Stimulated activated naive B cell treated with anti-CD40 and anti-IgM and Interleukin-4, amounts not matched to agents 10 μg/mL and 1 μg/mL and 100 μg/mL, for 72 hours (primary cell): ENCODE measurements around the gene MMD.
A peak's percentile ranks its signal among the peaks of the same experiment; 100 is the strongest.

Experiments
- ATAC-seq, 2 donors: fragments of 150-1000 bp; cut with Tn5 transposase; replicated peaks; 2 replicates each; pipeline ENCODE4 v1.10.0; 2021; ENCODE audit warnings: moderate library complexity in 1 of 2
- DNase-seq: peaks from one replicate; pipeline ENCODE4 v3.0.0; 2021
- H3K27ac Mint-ChIP-seq: one replicate; pipeline ENCODE4 v1.8.0; 2022; ENCODE audit warnings: mild to moderate bottlenecking, mixed read lengths
- H3K27me3 Mint-ChIP-seq, 2 donors: one replicate each; pipeline ENCODE4 v1.8.0; 2022; ENCODE audit warnings: mixed read lengths in 2 of 2
- H3K36me3 Mint-ChIP-seq, 2 donors: one replicate each; pipeline ENCODE4 v1.8.0; 2022; ENCODE audit warnings: mixed read lengths in 2 of 2, mild to moderate bottlenecking in 1 of 2
- H3K4me1 Mint-ChIP-seq, 2 donors: one replicate each; pipeline ENCODE4 v1.8.0; 2022; ENCODE audit warnings: mixed read lengths in 2 of 2, mild to moderate bottlenecking in 1 of 2
- H3K4me3 Mint-ChIP-seq, 2 donors: one replicate each; pipeline ENCODE4 v1.8.0; 2022; ENCODE audit warnings: mild to moderate bottlenecking in 2 of 2, mixed read lengths in 2 of 2, moderate library complexity in 1 of 2
- H3K9me3 Mint-ChIP-seq, 2 donors: one replicate each; pipeline ENCODE4 v1.8.0; 2022; ENCODE audit warnings: mixed read lengths in 2 of 2, mild to moderate bottlenecking in 1 of 2

Gene MMD

DNA sequence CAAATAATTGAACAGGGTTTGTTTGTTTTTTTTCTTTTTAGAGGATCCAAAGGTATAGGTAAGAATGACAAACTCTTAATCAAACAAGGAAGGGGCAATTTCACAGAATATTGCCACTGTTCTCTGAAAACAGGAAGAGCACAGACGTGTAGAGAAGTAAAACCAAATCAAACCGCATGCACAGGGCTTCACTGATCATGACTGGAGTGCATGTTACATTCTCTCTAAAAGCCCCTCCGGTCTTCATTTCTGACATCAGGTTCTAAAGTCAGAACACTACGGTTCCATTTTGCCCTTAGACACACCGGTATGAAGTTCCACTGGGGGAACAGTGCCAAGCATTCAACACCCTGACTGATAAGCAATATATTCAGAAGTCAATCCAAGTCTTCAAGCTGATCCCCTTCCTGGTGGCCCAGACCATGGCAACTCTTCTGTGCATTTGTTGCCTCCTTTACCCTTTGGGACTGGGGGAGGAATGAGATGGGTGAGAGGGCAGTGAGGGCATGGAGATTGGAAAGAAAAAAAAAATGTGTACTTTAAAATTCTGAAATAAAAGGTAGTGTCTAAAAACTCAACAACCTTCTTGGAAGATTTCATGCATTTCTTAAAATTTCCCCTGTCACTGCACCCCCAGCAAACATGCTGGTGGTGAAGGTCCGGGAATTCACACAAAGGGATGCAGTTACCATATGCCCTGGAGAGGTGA lies 1.4 kb downstream of the MMD start:
- ATAC-seq (peak; percentile 79 to 80), DNase-seq (peak; percentile 64)
- Mint-ChIP-seq H3K9me3 (no peaks in the 10 kb centered on the region), H3K4me3 (peak overlapping the region; percentile 95), H3K36me3 (peaks cover 24 to 33% of the 10 kb centered on the region in 2 donors), H3K27ac (peak overlapping the region; percentile 99), H3K4me1 (peaks cover 54 to 70% of the 10 kb centered on the region in 2 donors), H3K27me3 (no peaks in the 10 kb centered on the region)

DNA sequence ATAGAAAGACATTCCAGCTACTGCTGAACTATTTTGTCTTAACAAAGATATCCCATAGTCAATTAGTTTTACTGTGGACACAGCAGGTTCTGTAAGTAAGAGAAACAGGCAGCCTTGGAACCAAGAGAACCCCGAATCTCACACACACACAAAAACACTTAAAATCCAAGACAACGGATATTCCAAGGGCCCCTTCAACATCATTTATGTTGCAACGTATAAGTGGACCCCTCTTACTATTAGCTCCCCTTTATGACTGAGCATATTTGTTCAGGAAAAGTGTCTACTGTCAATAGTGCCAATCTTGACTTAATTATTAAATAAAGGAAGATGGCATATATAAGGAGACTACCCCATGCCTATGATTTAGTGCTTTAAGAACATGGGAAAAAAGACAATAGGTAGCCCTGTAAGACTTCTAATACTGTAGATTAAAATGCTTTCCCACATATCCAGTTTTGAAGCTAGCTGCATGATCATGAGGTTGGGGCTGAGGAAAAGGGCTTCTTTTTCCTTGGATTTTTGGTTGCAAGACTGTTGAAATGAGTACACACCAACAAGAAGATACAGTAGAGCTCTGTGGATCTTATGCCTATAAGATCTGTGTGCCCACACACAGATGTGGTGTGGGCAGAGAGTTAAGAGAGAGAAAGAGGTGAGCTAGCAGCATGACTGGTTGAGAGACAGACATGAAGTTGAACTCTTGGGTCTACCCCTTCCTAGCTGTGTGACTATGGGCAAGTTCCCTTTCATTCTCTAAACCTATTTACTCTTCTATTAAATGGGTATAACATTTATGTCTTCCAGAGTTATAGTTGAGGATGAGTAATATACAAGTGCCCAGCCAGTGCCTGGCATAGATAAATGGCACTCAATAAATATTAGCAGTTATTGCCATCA lies 3.0 kb downstream of the MMD start:
- no peak for DNase-seq
- Mint-ChIP-seq H3K27ac (peak overlapping the region; percentile 99), H3K4me1 (peaks cover 49 to 61% of the 10 kb centered on the region in 2 donors), H3K36me3 (peaks cover 28 to 38% of the 10 kb centered on the region in 2 donors), H3K4me3 (peak overlapping the region; percentile 7 to 95), H3K27me3 (no peaks in the 10 kb centered on the region), H3K9me3 (no peaks in the 10 kb centered on the region)
- ATAC-seq = no peak

DNA sequence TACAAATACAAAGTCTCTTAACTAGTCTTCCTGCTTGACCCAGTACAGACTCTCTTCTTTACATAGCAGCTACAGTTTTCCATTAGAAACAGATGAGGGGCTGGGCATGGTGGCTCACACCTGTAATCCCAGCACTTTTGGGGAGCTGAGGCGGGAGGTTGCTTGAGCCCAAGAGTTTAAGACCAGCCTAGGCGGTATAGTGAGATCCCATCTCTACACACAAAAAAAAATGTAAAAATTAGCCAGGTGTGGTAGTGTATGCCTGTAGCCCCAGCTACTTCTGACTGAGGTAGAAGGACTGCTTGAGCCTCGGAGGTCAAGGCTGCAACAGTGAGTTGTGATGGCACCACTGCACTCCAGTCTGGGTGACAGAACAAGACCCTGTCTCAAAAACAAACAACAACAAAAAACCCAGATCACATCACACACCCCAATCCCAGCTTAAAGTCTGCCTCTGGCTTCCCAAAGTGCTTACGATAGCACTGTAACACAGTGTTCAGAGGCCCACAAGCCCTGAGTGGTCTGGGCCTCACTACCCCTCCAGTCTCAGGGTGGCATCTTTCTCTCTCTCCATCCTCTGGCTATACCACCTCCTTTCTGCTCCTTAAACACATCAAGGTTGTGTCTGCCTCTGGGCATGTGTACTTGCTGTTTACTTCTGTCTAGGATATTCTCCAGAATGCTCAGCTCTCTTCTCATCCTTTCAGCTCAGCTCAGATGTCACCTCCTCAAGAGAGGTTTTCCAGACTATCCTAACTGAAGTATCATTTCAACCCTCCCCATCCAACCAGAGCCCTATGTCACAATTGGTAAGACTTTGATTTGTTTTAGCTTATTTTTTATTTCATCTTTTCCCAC lies 4.0 kb downstream of the MMD start:
- H3K9me3 Mint-ChIP-seq = no peaks in the 10 kb centered on the region
- H3K27ac Mint-ChIP-seq = peak overlapping the region; percentile 20
- peaks cover 41 to 52% of the 10 kb centered on the region in 2 donors for H3K4me1 Mint-ChIP-seq
- no peaks in the 10 kb centered on the region for H3K27me3 Mint-ChIP-seq
- peak overlapping the region in 1 of 2 donors; percentile 3 for H3K4me3 Mint-ChIP-seq
- ATAC-seq (no peak), DNase-seq (no peak)
- peaks cover 31 to 43% of the 10 kb centered on the region in 2 donors for H3K36me3 Mint-ChIP-seq

DNA sequence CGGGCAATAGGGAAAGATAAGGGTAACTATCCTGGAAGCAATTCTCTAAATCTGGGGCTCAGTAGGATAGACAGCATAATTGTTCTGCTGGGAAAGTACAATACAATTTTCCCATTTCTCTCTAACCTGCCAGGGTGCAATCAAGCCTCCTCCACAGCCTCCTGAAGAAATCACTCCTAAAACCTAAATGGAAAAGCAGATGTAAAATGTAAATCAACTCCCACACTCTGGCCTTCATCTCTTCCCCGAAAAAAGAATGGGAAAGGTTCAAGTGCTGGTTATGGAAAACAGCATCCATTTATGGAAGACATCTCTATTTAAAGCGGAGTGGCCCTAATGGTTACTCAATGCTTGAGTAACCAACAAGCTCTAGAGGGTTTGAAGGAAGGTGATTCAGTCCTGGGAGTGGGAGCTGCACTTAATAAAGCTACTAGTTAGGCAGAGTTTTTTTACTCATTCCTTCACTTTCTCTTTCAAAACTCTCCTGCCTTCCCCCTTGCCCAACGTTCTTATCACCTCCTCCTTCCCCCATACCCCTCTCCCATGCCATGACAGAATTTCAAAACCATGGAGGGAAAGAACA lies 5.1 kb downstream of the MMD start:
- peak overlapping the region; percentile 80 for H3K27ac Mint-ChIP-seq
- peak overlapping the region; percentile 14 to 66 for H3K4me3 Mint-ChIP-seq
- ATAC-seq (no peak), DNase-seq (no peak)
- H3K36me3 Mint-ChIP-seq = peaks cover 31 to 43% of the 10 kb centered on the region in 2 donors
- H3K4me1 Mint-ChIP-seq = peaks cover 37 to 46% of the 10 kb centered on the region in 2 donors
- H3K9me3 Mint-ChIP-seq = no peaks in the 10 kb centered on the region
- H3K27me3 Mint-ChIP-seq = no peaks in the 10 kb centered on the region

DNA sequence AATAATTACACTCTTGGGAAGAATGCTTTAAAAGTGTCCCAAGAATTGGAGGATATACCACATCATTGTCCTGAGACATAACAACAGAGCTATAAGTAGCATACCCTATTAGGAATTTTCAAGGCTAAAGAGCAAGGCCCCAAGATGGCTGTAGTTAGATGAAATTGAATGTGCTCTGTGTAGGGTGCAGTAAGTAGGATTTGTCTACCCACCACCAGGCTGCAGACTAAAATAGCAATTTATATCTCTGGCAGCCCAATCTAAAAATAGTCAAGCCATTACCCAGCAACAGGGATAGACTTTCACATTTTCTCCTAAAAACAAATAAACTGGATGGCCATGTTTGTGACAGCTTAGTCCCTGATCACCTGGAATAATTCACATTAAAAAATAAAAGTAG lies 5.6 kb downstream of the MMD start:
- H3K36me3 Mint-ChIP-seq = peaks cover 34 to 46% of the 10 kb centered on the region in 2 donors
- H3K9me3 Mint-ChIP-seq = no peaks in the 10 kb centered on the region
- ATAC-seq = no peak
- H3K4me1 Mint-ChIP-seq = peaks cover 37 to 46% of the 10 kb centered on the region in 2 donors
- DNase-seq = no peak
- no peak overlapping the region for H3K27ac Mint-ChIP-seq
- H3K4me3 Mint-ChIP-seq = no peak overlapping the region
- no peaks in the 10 kb centered on the region for H3K27me3 Mint-ChIP-seq

DNA sequence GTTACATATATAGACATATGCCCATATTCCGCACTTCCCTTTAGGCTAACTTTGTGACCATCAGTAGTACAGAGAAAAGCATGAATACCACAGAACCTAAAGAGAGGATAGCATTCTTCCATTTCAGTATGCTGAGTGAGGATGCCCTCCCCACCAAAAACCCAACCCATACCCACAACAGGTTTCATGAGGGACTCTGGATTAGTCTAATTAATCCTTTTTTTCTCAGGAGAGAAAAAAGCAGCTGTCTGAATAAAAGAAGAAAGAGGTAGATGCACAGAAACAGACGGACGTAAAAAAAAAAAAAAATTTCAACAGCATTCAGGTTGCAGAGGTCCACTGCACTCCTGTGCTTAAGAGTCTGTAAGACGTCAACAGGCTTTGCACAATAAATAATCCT lies 6.7 kb downstream of the MMD start:
- Mint-ChIP-seq H3K9me3 (no peaks in the 10 kb centered on the region), H3K27me3 (no peaks in the 10 kb centered on the region), H3K4me1 (peaks cover 35 to 40% of the 10 kb centered on the region in 2 donors), H3K4me3 (no peak overlapping the region), H3K27ac (no peak overlapping the region), H3K36me3 (peaks cover 38 to 51% of the 10 kb centered on the region in 2 donors)
- no peak for DNase-seq
- ATAC-seq = no peak

DNA sequence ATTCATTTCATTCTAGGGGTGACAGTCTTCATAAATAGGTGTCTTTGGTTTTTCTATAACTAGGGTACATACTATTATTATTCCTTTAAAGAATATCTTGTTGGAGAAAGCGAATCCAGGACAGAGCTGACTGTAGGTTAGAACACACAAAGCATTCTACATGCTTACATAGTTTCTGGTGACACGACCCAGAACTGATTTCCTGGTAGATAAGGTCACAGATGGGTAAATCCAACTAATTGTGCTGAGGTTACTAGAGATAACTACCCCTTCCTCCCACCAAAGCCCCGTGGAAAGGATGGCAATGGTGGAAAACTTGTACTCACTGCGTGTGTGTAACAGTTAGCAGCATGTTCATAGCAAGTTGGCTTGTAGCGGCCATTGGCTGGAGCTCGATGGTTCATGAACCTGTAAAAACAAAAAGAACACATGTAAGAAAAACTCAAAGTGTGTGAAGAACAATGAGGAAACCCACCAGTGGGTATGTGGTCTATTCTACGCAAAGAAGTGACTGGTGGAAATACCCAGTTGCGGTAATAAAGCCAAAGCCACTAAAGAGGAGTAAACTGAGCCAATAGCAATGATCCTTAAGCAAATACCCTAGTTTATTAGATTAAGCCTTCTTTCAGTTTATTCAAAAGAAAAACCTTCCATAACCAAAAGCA lies 7.7 kb downstream of the MMD start:
- H3K9me3 Mint-ChIP-seq = no peaks in the 10 kb centered on the region
- H3K4me1 Mint-ChIP-seq = peaks cover 25 to 30% of the 10 kb centered on the region in 2 donors
- no peak overlapping the region for H3K4me3 Mint-ChIP-seq
- peaks cover 32 to 46% of the 10 kb centered on the region in 2 donors for H3K36me3 Mint-ChIP-seq
- DNase-seq = no peak
- ATAC-seq = no peak
- H3K27ac Mint-ChIP-seq = no peak overlapping the region
- no peaks in the 10 kb centered on the region for H3K27me3 Mint-ChIP-seq

DNA sequence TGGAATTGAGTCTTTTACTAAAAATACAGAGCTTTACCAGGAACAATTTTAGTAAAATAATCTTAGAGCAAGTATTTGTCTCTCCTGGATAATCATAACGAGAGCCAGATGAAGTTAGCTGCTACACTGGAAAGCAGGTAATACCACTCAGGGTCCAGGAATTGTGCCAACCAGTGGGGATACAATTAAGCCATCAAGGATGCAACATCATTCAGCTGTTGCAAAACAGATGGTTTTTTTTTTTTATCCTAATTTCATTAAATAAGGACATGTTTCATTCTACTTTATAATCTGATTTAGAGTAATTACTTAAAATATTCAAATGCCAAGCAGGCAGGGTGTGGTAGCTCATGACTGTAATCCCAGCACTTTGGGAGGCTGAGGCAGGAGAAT lies 10.2 kb downstream of the MMD start:
- Mint-ChIP-seq H3K4me3 (no peak overlapping the region), H3K4me1 (peaks cover 8 to 12% of the 10 kb centered on the region in 2 donors), H3K36me3 (peaks cover 27 to 34% of the 10 kb centered on the region in 2 donors), H3K27ac (no peak overlapping the region), H3K9me3 (no peaks in the 10 kb centered on the region), H3K27me3 (no peaks in the 10 kb centered on the region)
- no peak for ATAC-seq
- DNase-seq = no peak

DNA sequence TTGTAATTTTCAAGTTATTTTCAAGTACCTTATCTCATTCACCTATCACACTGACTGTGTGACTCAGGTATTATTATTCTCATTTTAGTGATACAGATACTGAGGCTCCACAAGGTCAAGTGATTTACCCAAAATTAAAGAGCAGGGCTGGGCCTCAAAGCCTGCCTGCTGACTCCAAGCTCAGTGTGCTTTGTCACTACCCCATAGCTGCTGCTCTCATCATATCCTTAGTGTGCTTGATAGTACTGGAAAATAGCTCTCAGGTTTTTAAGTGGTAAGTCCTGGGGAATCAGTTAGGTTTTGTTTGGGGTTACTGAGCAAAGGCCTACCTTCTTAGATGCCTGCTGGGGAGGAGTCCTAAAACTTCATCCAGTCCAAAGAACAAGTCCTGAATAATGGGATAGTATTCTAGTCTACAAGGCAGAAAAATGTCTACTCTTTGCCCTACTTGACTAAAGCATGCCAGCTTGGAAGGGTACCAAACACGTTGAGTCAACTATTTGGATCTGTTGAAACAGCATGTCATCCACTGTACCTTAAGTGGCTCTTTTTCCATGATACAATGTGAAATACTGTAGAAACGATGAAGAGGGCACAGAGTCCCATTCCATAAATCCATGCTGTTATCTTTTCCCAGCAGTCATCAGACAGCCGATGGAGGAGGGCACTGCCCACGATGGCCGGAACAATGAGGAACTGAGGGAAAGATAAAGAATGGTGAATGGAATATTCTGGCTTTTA lies 10.7 kb downstream of the MMD start:
- Mint-ChIP-seq H3K36me3 (peaks cover 32 to 37% of the 10 kb centered on the region in 2 donors), H3K9me3 (no peaks in the 10 kb centered on the region), H3K27ac (no peak overlapping the region), H3K4me1 (peaks cover 8 to 11% of the 10 kb centered on the region in 2 donors), H3K4me3 (no peak overlapping the region), H3K27me3 (no peaks in the 10 kb centered on the region)
- no peak for ATAC-seq
- DNase-seq = no peak

DNA sequence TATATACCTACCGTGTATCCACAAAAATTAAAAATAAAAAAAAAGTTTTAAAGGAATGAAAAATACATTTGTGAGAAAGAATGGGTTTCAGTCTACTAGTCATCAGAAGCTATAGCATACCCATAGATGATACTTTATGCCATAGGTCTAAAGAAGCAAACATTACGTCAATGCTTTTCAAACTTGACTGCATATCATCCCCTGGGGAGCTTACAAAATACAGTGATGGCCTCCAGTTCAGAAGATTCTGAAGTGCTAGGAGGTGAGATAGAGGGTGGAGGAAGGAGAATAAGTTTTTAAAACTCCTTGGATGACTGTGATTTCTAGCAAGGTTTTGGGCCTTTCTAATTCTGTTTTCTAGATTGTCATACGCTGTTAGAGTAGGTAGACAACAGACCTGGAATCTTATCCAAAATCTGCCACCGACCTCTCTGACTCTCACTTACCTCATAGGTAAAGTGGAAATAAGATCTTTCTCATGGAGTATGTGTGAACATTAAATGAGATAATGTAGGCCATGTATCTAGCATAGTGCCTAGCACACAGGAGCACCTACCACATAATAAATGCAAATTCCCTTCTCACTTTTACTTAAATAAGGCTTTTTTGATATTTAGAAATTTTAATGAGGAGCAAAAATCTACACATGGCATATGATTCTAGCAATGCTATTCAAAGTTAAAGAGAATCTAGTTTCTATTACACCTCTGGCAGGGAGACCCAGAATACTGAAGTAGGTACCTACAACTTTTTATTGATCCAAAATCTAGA lies 12.4 kb downstream of the MMD start:
- Mint-ChIP-seq H3K27ac (peak overlapping the region; percentile 9), H3K36me3 (peaks cover 36 to 38% of the 10 kb centered on the region in 2 donors), H3K4me1 (peaks cover 3 to 5% of the 10 kb centered on the region in 2 donors), H3K9me3 (no peaks in the 10 kb centered on the region), H3K4me3 (no peak overlapping the region), H3K27me3 (no peaks in the 10 kb centered on the region)
- DNase-seq (no peak), ATAC-seq (peak in 1 of 2 donors; percentile 34)

DNA sequence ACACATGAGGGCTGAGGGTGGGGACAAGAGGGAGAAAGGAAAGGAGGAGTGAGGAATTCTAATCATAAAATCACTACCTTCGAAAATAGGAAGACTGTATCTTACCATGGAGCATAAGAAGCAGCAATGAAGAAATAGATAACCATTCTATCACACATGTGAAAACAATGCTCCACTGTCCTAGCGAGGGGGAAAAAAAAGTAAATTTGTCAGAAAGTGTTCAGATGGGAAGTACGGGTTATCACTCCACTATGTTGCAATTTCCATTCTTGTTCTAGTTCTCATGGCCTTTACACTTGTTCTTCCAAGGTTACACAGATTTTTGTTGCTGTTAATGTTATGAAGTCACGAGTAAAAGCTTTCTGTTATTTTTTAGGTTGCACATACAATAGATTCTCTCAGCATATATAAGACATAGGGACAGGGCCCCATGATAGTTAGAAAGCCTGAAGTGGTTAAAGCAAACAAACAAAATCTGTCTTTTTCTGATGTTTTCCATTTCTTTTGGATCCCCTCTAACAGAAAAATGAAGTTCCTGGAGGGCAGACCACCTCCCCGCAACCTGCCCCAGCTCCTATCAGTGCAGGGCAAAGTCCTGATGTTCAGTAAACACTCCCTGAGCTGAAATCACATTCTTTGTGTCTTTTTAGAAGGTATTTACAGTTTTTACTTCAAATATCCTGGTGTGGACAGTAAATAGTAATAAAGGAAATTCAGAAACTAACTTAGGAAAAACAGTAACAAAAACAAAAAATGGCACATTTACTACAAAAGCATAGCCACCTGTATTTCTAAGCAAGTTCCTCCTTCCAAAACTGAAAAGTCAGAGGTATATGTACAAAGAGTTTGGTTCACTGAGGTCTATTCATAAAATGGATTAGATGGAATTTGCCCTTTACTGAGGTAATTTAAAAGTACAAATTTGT lies 13.7 kb downstream of the MMD start:
- no peak for ATAC-seq
- peaks cover 40 to 42% of the 10 kb centered on the region in 2 donors for H3K36me3 Mint-ChIP-seq
- no peaks in the 10 kb centered on the region for H3K9me3 Mint-ChIP-seq
- no peak overlapping the region for H3K27ac Mint-ChIP-seq
- H3K4me3 Mint-ChIP-seq = no peak overlapping the region
- H3K27me3 Mint-ChIP-seq = no peaks in the 10 kb centered on the region
- DNase-seq = no peak
- peaks cover 3 to 5% of the 10 kb centered on the region in 2 donors for H3K4me1 Mint-ChIP-seq
